Gastroesophageal sphincter (tissue), 3 donors: ENCODE data around the gene RALA.

Source experiments
- CTCF ChIP-seq, 4 experiments: fragments of 200-600 bp in 2 of 4; fragments of 450-650 bp in 2 of 4; sonication (generic) in 1 of 4; IDR thresholded peaks; one replicate each; pipeline ENCODE4 v1.5.1; 2017 to 2019; ENCODE audit warnings: antibody characterized with exemption in 4 of 4, mild to moderate bottlenecking in 2 of 4, moderate library complexity in 2 of 4
- POLR2A ChIP-seq, 2 donors: fragments of 450-650 bp; IDR thresholded peaks; one replicate each; pipeline ENCODE4 v1.6.1; 2017; ENCODE audit warnings: antibody characterized with exemption in 2 of 2, mild to moderate bottlenecking in 2 of 2, moderate library complexity in 1 of 2
- POLR2AphosphoS5 ChIP-seq: sonication (generic); formaldehyde crosslinking; IDR thresholded peaks from one replicate; pipeline ENCODE4 v1.6.1; 2017; ENCODE audit warnings: antibody characterized with exemption

- TF ChIP-seq CTCF (IDR thresholded peaks at IDR 0.05), result no peak
- TF ChIP-seq POLR2A (IDR thresholded peaks at IDR 0.05), result no peak
- no peak for TF ChIP-seq POLR2AphosphoS5
Observed at GRCh38 chr7:39735903-39736302, 112.5 kb downstream of the RALA start.
